K562 (cell line): Measurements from ENCODE around the gene CDS1. TPM values are rescaled to one million over a fixed set of nuclear protein-coding genes. Genes with fewer than 3 reads are reported as not detected.

Source experiments
- ATAC-seq: fragments of 200-7000 bp; cut with Tn5 transposase; 3 replicates; pipeline ENCODE4 v1.9.1; 2020; ENCODE audit warnings: moderate library complexity
- BruUV-seq: library from RNA; stranded (reverse); fragments of 400-500 nt; replicated peaks from 2 replicates; lab custom pipeline; 2021; lab: Mats Ljungman, UMichigan
- CTCF ChIA-PET: fragments of 300-600 bp; formaldehyde crosslinking; extraction: SDS; loops from one replicate; lab custom pipeline; 2021; ENCODE audit warnings: low intra/inter-chr PET ratio; lab: Yijun Ruan, JAX
- POLR2A ChIA-PET: fragments of 300-600, 350-650 bp; sonication (Branson Sonifier 250); formaldehyde crosslinking; extraction: SDS; loops from one replicate; lab custom pipeline; 2021; ENCODE audit warnings: antibody characterized with exemption, inconsistent platforms; lab: Yijun Ruan, JAX
- DNase-seq, 4 experiments: peaks; one replicate each; pipeline versions ENCODE4 v3.0.0 to v3.0.0-alpha.2; 2011 to 2018; ENCODE audit warnings: low spot score in 3 of 4, mixed read lengths in 3 of 4; ENCODE audit errors: extremely low read depth in 1 of 4
- FAIRE-seq: peaks from 2 replicates; lab custom pipeline; 2011; peaks lifted over from hg19 to GRCh38; lab: Jason Lieb, UNC
- H2AFZ ChIP-seq: 2 replicates; pipeline ENCODE4 v1.6.0; 2011; ENCODE audit warnings: low read depth, low read length, control low read depth, inconsistent platforms
- H3K27ac ChIP-seq: fragments of 200-600 bp; 3 replicates; pipeline ENCODE4 v1.8.0; 2011; ENCODE audit warnings: low read depth, mild to moderate bottlenecking, control low read depth, inconsistent platforms, low read length, moderate library complexity, mixed read lengths; ENCODE audit errors: extremely low read depth
- H3K27me3 ChIP-seq, 2 experiments: fragments of 300-600 bp in 1 of 2; 2 replicates in 1 of 2; 3 replicates in 1 of 2; pipeline versions ENCODE4 v1.6.0 to v1.8.0; 2011; ENCODE audit warnings: inconsistent platforms in 2 of 2, low read length in 2 of 2, mild to moderate bottlenecking in 1 of 2, mixed read lengths in 1 of 2, moderate library complexity in 1 of 2; ENCODE audit not compliant: control insufficient read depth in 2 of 2, insufficient read depth in 2 of 2
- H3K36me3 ChIP-seq: fragments of 300-600 bp; 3 replicates; pipeline ENCODE4 v1.8.0; 2011; ENCODE audit warnings: mild to moderate bottlenecking, low read length, inconsistent platforms; ENCODE audit not compliant: control insufficient read depth, insufficient read depth
- H3K4me1 ChIP-seq, 2 experiments: fragments of 200-600 bp in 1 of 2; replicated peaks in 1 of 2; 2 replicates in 1 of 2; 3 replicates in 1 of 2; pipeline versions ENCODE4 v1.5.1 to v1.8.0; 2011; ENCODE audit warnings: inconsistent platforms in 2 of 2, low read length in 2 of 2, mild to moderate bottlenecking in 1 of 2, mixed read lengths in 1 of 2, moderate library complexity in 1 of 2; ENCODE audit not compliant: control insufficient read depth in 2 of 2, insufficient read depth in 2 of 2
- H3K4me2 ChIP-seq: 2 replicates; pipeline ENCODE4 v1.6.1; 2011; ENCODE audit warnings: low read length, control low read depth, inconsistent platforms, mixed read lengths; ENCODE audit not compliant: insufficient read depth
- H3K4me3 ChIP-seq: fragments of 200-600 bp; sonication (generic), shearing (Covaris generic); 2 replicates; pipeline ENCODE4 v1.5.1; 2016; ENCODE audit warnings: control low read depth, inconsistent platforms
- H3K79me2 ChIP-seq: fragments of 200-600 bp; 3 replicates; pipeline ENCODE4 v1.8.0; 2011; ENCODE audit warnings: low read length, inconsistent platforms; ENCODE audit not compliant: control insufficient read depth, insufficient read depth
- H3K9ac ChIP-seq, 2 experiments: 2 replicates each; pipeline versions ENCODE4 v1.6.0 to v1.6.1; 2011; ENCODE audit warnings: low read depth in 2 of 2, low read length in 2 of 2, control low read depth in 1 of 2, inconsistent platforms in 1 of 2, mild to moderate bottlenecking in 1 of 2, mixed read lengths in 1 of 2; ENCODE audit not compliant: insufficient read depth in 1 of 2
- H3K9me1 ChIP-seq: one replicate; pipeline ENCODE4 v1.6.0; 2011; ENCODE audit warnings: inconsistent platforms, mild to moderate bottlenecking, low read length, moderate library complexity; ENCODE audit not compliant: control insufficient read depth, insufficient read depth
- H3K9me3 ChIP-seq: replicated peaks from 2 replicates; pipeline ENCODE4 v1.5.1; 2011; ENCODE audit warnings: low read depth, low read length, inconsistent platforms; ENCODE audit not compliant: control insufficient read depth, insufficient read depth
- H4K20me1 ChIP-seq: replicated peaks from 2 replicates; pipeline ENCODE4 v1.6.1; 2011; ENCODE audit warnings: low read length, inconsistent platforms, mixed read lengths; ENCODE audit not compliant: control insufficient read depth, insufficient read depth
- BRF1 ChIP-seq: IDR thresholded peaks from 3 replicates; pipeline ENCODE4 v1.6.1; 2011; ENCODE audit warnings: borderline replicate concordance, mild to moderate bottlenecking; ENCODE audit not compliant: insufficient read length; ENCODE audit errors: extremely low read depth
- E2F6 ChIP-seq, 2 experiments: IDR thresholded peaks; 2 replicates each; pipeline ENCODE4 v1.6.1; 2011; ENCODE audit warnings: borderline replicate concordance in 1 of 2, control low read depth in 1 of 2, low read depth in 1 of 2, low read length in 1 of 2, mild to moderate bottlenecking in 1 of 2, mixed read lengths in 1 of 2, moderate library complexity in 1 of 2; ENCODE audit not compliant: insufficient read depth in 1 of 2, insufficient read length in 1 of 2, poor library complexity in 1 of 2, severe bottlenecking in 1 of 2; ENCODE audit errors: extremely low read depth in 1 of 2
- L3MBTL2 ChIP-seq: fragments of 450-650 bp; IDR thresholded peaks from 2 replicates; pipeline ENCODE4 v1.6.1; 2016; ENCODE audit warnings: mild to moderate bottlenecking, moderate library complexity
- MGA ChIP-seq: fragments of 450-650 bp; IDR thresholded peaks from 2 replicates; pipeline ENCODE4 v1.6.1; 2016; ENCODE audit warnings: mild to moderate bottlenecking, moderate library complexity
- NR2F6 ChIP-seq: fragments of 450-650 bp; formaldehyde crosslinking; IDR thresholded peaks from 2 replicates; pipeline ENCODE4 v1.4.0; 2020; ENCODE audit warnings: mild to moderate bottlenecking
- ZEB2 ChIP-seq: fragments of 450-650 bp; IDR thresholded peaks from 2 replicates; pipeline ENCODE4 v1.6.1; 2016
- ZKSCAN3 ChIP-seq: fragments of 250-450 bp; sonication (Bioruptor Pico); IDR thresholded peaks from 2 replicates; pipeline ENCODE4 v1.4.0; 2020
- WGBS: fragments of 100-300 bp; shearing (Covaris generic); methylation state at CpG from one replicate; pipeline ENCODE4 v1.1.6; 2016; ENCODE audit warnings: low coverage, mixed read lengths; ENCODE audit not compliant: insufficient coverage; ENCODE audit errors: missing lambda C conversion rate; 5-methylcytosine and 5-hydroxymethylcytosine counted together
- in situ Hi-C: fragments of 300-500 bp; cut with MboI; formaldehyde crosslinking; loops from 4 replicates; pipeline ENCODE4 v1.15.0; 2018; ENCODE audit warnings: inconsistent platforms, mixed read lengths
- intact Hi-C: fragments of 100-400 bp; cut with micrococcal nuclease; formaldehyde crosslinking; loops from 2 replicates; pipeline ENCODE4 v1.14.2; 2022
- polyA plus RNA-seq, 8 experiments: library from polyadenylated mRNA; depleted of rRNA in 4 of 8; stranded (reverse) in 5 of 8; unstranded in 3 of 8; fragments of >200 nt; fragmentation: Nextera tagmentation in 2 of 8; fragmentation: Illumina TruSeq in 1 of 8; extraction: Ambion mirVana in 2 of 8; extraction: Trizol in 1 of 8; gene quantifications; 2 replicates each; pipeline versions ENCODE4 v1.2.1 to v1.2.3, GENCODE V29; 2011 to 2014; ENCODE audit warnings: inconsistent platforms in 1 of 8, missing spikeins in 1 of 8
- total RNA-seq, 7 experiments: library from RNA; depleted of rRNA in 6 of 7; stranded (reverse); fragments of >200 nt in 6 of 7; fragmentation: Illumina TruSeq in 2 of 7; extraction: Trizol in 2 of 7; gene quantifications; 2 replicates each; pipeline versions ENCODE4 v1.2.1 to v1.2.3, GENCODE V29; 2011 to 2021; ENCODE audit warnings: low replicate concordance in 1 of 7

Gene CDS1
- total and polyA plus RNA-seq, 9 of the 15 experiments (the other 6 are each of a cell fraction or from before 2014, with no cell fraction given), result 0.04 to 0.42 (median 0.15) TPM

- TF ChIP-seq BRF1, result no peak
These were observed 102.2 kb downstream of the CDS1 start (continued) for GRCh38 chr4:84685105-84685504.

GRCh38 chr4:84688605-84689004, 105.7 kb downstream of the CDS1 start:
- Histone ChIP-seq H3K4me1 (no peaks in the 10 kb centered on the region; a peak in 2 of 5 replicates), H2AFZ (no peak overlapping the region), H3K36me3 (no peaks in the 10 kb centered on the region), H3K27me3 (no peaks in the 10 kb centered on the region), H3K79me2 (no peaks in the 10 kb centered on the region), H3K4me2 (no peak overlapping the region), H4K20me1 (no peaks in the 10 kb centered on the region), H3K9me3 (no peaks in the 10 kb centered on the region), H3K9ac (no peak overlapping the region), H3K27ac (no peak overlapping the region), H3K4me3 (no peak overlapping the region), H3K9me1 (no peaks in the 10 kb centered on the region)
- intact Hi-C loops, result no loop called here
- in situ Hi-C loops, result no loop called here
- DNase-seq, result no peak
- WGBS, result 29% methylated on average over 5 of the region's 5 CpGs
- BruUV-seq, result no TSS peak
- TF ChIP-seq ZKSCAN3 (CRISPR knock-in tag) (no peak), L3MBTL2 (peak; percentile 57), MGA (peak; percentile 59; the same call in 1 of the 2 replicates), NR2F6 (CRISPR knock-in tag) (no peak), ZEB2 (no peak), E2F6 (IDR thresholded peaks at IDR 0.05; ENCODE audit: borderline replicate concordance in 1 of 2, extremely low read depth in 1 of 2, insufficient read depth in 1 of 2, insufficient read length in 1 of 2, low read depth in 1 of 2, low read length in 1 of 2, poor library complexity in 1 of 2, severe bottlenecking in 1 of 2) (peak in 1 of 2 experiments; percentile 34)
- CTCF ChIA-PET, result no interaction called here
- POLR2A ChIA-PET, result no interaction called here
- no peak for FAIRE-seq
- no peak for ATAC-seq
